Right hindlimb (tissue), 1 donor: ENCODE data around the gene TRIO.

Source experiments
- DNase-seq: peaks from one replicate; pipeline ENCODE4 v3.0.0-alpha.2; 2018

TRIO gene

DNA sequence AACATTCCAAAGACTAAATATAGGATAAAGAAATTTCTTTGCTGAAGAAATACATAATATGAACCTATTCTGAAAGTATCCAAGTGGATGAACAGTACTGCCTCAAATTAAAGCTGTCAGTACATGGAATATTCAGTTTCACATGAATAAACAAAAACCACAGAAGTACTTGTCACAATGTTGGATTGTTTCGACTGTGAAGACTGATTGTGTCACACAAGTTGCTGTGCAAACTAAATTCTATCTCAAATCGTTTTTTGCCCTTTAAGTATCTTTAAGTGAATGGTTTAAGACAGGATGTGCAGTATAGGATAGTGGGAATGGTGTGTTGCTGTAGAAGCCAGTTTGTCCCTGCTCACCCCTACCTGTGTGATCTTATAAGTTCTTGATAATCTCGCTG, 301.0 kb downstream of the TRIO start:
- DNase-seq = no peak

DNA sequence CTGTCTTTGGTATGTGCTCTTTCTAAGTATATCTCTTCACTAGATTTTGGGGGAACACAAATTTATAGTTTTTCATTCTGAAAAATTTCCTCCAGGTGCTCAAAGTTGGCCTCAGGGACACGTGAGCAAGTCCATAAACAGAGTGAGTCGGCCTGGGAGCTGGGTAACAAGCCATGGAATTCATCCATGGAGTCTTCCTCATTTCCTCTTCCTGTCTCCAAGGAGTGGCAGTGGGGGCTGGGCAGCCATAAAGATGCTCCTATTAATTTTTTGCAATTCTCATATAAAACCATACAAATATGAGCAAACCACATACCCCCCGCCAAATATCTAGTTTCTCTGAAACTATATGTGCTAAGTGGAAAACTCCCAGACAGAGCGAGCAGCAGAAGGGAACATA, 301.9 kb downstream of the TRIO start:
- no peak for DNase-seq

GRCh38 chr5:14445576-14446290, 302.6 kb downstream of the TRIO start:
- peak; percentile 72 for DNase-seq

GRCh38 chr5:14447958-14448911, 305.1 kb downstream of the TRIO start:
- peak; percentile 65 for DNase-seq

DNA sequence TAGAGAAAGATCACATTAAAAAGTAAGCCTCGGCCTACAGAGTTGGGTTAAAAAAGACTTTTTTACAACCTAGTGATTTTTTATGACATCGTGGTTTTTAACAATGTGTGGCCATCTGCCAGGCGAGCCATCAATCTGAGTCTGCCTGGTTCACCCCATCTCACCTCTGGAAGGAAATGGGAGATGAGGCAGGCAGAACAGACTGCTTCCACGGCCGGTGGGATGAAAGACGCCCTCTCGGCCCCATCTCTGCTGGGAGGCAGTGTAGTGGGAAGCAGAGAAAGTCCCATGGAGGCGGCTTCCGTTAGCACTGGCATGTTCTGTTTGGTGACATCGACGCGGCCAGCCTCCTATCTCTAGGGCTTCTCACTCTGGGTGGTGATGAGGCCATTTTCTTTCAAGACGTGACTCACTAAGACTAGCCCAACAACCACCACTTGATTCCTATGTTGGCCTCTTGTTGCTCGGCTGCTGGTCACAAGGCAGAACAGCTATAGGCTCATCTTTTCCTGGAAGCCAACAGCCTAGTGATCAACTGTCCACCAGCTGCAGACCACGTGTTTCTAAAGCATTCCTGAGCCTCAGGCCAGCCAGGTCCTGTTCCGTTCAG, 306.0 kb downstream of the TRIO start:
- DNase-seq = peak; percentile 91

- peak; percentile 70 for DNase-seq
These were observed 306.9 kb downstream of the TRIO start for GRCh38 chr5:14450018-14450524.

- no peak for DNase-seq
These were observed 307.6 kb downstream of the TRIO start for GRCh38 chr5:14450742-14451141.

DNA sequence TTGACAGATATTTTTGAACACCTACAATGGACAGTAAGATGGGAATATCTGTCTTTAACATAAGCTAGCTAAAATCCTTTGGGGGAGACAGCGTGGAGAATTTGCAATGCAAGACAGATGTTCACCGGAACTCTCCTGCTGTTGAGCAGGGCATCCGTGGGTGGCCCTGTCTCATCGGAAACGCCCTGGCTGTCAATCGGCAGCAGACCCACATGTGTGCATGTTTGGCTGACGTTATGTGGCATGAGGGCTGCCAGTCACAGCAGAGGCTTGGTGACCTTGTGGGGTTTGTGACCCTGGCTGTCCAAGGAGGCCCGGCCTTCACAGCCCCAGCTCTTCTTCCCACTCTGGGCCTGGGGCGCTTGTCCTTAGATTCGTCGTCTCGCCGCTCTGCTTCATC, 308.7 kb downstream of the TRIO start:
- no peak for DNase-seq

DNA sequence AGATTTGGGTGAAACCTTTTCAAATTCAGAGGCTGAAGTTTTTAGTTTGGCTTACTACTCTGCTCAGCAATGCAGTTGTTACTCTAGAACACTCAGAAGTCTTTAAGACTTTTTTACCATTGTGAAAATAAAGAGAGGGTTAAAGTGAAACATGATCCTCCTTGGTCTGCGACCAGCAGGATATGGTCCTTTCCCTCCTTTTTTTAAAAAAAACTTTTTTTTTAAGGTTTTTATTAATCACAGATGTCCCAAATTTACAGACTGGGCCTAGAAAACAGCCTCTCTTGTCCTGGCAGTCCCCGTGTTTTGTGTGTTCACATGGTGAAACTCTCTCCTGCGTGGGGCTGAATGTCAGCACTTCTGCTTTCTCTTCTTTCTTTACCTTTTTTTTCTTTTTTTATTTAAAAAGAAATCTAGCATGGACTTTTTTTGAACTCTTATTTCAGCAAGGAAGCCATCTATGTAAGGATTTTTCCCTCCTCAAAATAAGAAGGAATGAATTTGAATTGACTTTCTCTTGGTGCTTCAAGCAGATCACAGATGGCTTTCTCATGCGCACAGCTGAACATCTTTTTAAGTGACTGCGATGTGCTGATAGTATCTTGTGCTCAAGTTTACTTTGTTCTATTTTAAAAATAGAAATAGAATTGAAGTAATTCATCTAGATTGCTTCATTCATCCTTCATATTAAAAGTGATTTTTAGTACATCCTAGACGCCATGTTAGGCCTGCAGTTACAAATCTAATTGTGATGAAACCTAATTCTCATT, 309.7 kb downstream of the TRIO start:
- DNase-seq = no peak

GRCh38 chr5:14453481-14453880, 310.3 kb downstream of the TRIO start:
- DNase-seq = no peak

GRCh38 chr5:14455814-14456321, 312.7 kb downstream of the TRIO start:
- DNase-seq = no peak

DNA sequence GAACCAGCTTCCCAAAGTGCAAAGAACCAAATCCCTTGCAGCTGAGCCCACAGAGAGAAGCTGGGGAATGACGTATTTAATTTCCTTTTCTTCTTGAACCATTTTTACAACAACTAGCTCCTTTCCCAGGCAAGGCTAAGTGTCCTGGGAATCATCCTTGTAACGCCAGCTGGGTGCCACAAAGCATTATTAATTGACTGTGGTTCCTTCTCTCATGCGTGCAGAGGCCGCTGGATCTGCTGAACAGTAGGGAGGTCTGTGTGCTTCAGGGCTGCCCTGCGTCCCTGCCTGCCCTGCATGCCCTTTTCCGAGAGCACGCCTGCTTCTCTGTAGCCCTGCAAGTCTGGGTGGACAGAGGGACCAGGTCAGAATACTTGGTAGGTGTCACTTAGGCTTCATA, 314.3 kb downstream of the TRIO start:
- peak; percentile 47 for DNase-seq

GRCh38 chr5:14458414-14458813, 315.3 kb downstream of the TRIO start:
- no peak for DNase-seq

GRCh38 chr5:14460844-14461398, 317.8 kb downstream of the TRIO start:
- DNase-seq = no peak

DNA sequence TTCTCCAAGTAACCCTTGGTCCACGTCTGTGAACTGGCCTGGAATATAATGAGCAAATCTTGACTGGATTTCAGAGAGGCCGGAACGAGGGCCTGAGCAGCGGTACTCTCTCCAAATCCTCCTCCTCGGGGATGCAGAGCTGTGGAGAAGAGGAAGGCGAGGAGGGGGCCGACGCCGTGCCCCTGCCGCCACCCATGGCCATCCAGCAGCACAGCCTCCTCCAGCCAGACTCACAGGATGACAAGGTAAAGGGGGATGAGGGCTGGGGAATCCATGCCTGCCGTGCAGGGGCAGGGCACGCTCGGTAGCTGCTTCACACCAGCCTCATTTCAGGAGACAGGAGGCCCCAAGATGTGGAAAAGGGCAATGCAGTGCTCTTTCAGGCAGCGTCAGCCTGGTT, 319.5 kb downstream of the TRIO start:
- DNase-seq = no peak

- no peak for DNase-seq
These were observed 320.5 kb downstream of the TRIO start for GRCh38 chr5:14463629-14464028.

GRCh38 chr5:14464096-14464495, 321.0 kb downstream of the TRIO start:
- DNase-seq = no peak

- no peak for DNase-seq
These were observed 321.5 kb downstream of the TRIO start for GRCh38 chr5:14464671-14465070.

DNA sequence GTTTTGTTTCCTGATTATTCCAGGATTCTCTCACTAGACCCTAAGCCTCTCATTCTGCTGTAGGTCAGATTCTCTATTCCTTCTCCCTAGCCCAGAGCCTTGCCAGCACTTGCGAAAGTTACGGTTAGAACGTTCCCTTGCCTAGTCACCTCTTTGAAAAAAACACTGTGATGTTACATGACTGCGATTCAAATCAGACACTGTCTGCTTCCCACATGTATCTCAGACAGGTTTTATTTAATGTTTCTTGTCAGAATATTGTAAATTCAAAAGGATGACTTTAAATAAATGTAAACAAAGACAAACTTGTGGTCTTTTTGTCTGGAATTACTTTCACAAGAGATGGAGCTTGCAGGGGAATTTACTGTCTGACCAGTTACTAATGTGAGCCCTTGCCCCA, 322.0 kb downstream of the TRIO start:
- DNase-seq = no peak

- no peak for DNase-seq
These were observed 322.6 kb downstream of the TRIO start for GRCh38 chr5:14465776-14466175.

DNA sequence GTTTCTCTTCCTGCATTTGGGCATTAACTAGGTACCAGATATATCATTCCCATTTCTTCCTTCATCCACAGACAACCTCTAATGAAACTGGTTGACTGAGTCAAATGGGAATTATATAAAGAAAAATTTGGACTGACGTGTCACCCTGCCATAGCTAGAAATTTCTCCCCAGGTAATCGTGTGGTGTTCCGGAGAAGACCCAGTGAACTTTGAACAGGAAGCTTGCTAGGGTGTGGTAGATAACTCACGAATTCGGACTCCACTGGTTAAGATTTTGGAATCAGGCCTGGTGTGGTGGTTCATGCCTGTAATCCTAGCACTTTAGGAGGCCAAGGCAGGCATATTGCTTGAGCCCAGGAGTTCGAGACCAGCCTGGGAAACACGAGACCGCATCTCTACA, 324.1 kb downstream of the TRIO start:
- DNase-seq = no peak

- no peak for DNase-seq
These were observed 324.7 kb downstream of the TRIO start for GRCh38 chr5:14467886-14468285.
